HepG2 (cell line): ENCODE results near the gene RBM27. TPM values are rescaled to one million over a fixed set of nuclear protein-coding genes. Genes with fewer than 3 reads are reported as not detected.

Experiments used
- FOXA1 ChIP-seq, 2 experiments: fragments of 450-650 bp in 1 of 2; sonication (generic) in 1 of 2; formaldehyde crosslinking in 1 of 2; IDR thresholded peaks; 2 replicates each; pipeline versions ENCODE4 v1.4.0 to v1.6.1; 2016 to 2020; ENCODE audit warnings: missing genetic modification reagents in 1 of 2
- FOXO1 ChIP-seq: sonication (generic); formaldehyde crosslinking; IDR thresholded peaks from 2 replicates; pipeline ENCODE4 v1.4.0; 2020; ENCODE audit warnings: missing genetic modification reagents
- IKZF1 ChIP-seq: fragments of 450-650 bp; IDR thresholded peaks from 2 replicates; pipeline ENCODE4 v1.7.1; 2016
- KAT8 ChIP-seq: IDR thresholded peaks from 2 replicates; pipeline ENCODE4 v1.6.1; 2016; ENCODE audit warnings: missing genetic modification reagents, missing compliant biosample characterization
- KMT2A ChIP-seq: sonication (generic); formaldehyde crosslinking; IDR thresholded peaks from 2 replicates; pipeline ENCODE4 v1.4.0; 2020; ENCODE audit warnings: missing genetic modification reagents
- MZF1 ChIP-seq: sonication (generic); formaldehyde crosslinking; IDR thresholded peaks from 2 replicates; pipeline ENCODE4 v1.8.1; 2023; ENCODE audit warnings: mild to moderate bottlenecking, missing genetic modification reagents, borderline replicate concordance
- NPAS2 ChIP-seq: sonication (generic); formaldehyde crosslinking; IDR thresholded peaks from 2 replicates; pipeline ENCODE4 v1.8.0; 2022; ENCODE audit warnings: mild to moderate bottlenecking, missing genetic modification reagents, borderline replicate concordance
- RFX3 ChIP-seq: IDR thresholded peaks from 2 replicates; pipeline ENCODE4 v1.6.1; 2016; ENCODE audit warnings: missing biosample characterization, missing genetic modification reagents
- TSC22D2 ChIP-seq: sonication (generic); formaldehyde crosslinking; IDR thresholded peaks from 2 replicates; pipeline ENCODE4 v1.5.1; 2020; ENCODE audit warnings: missing genetic modification reagents, mild to moderate bottlenecking, borderline replicate concordance
- XBP1 ChIP-seq: sonication (generic); formaldehyde crosslinking; IDR thresholded peaks from 2 replicates; pipeline ENCODE4 v1.5.0; 2020; ENCODE audit warnings: missing genetic modification reagents
- ZNF180 ChIP-seq: sonication (generic); formaldehyde crosslinking; IDR thresholded peaks from 2 replicates; pipeline ENCODE4 v1.4.0; 2020; ENCODE audit warnings: low read depth, missing genetic modification reagents, borderline replicate concordance
- ZNF335 ChIP-seq: sonication (generic); formaldehyde crosslinking; IDR thresholded peaks from 2 replicates; pipeline ENCODE4 v1.4.0; 2020; ENCODE audit warnings: missing genetic modification reagents
- ZNF343 ChIP-seq: sonication (generic); formaldehyde crosslinking; IDR thresholded peaks from 2 replicates; pipeline ENCODE4 v1.4.0; 2020; ENCODE audit warnings: mild to moderate bottlenecking, missing genetic modification reagents
- ZNF761 ChIP-seq: sonication (generic); formaldehyde crosslinking; conservative IDR thresholded peaks from 2 replicates; pipeline ENCODE4 v1.4.0; 2020; ENCODE audit warnings: mild to moderate bottlenecking, missing genetic modification reagents
- ZSCAN21 ChIP-seq: sonication (generic); formaldehyde crosslinking; IDR thresholded peaks from 2 replicates; pipeline ENCODE4 v1.8.0; 2022; ENCODE audit warnings: mild to moderate bottlenecking, missing genetic modification reagents, moderate library complexity, borderline replicate concordance
- polyA plus RNA-seq, 8 experiments: library from polyadenylated mRNA; depleted of rRNA in 3 of 8; stranded (reverse) in 7 of 8; unstranded in 1 of 8; fragments of >200 nt; fragmentation: Illumina TruSeq in 4 of 8; extraction: Trizol in 4 of 8; gene quantifications; 2 replicates each; pipeline versions ENCODE4 v1.2.1 to v1.2.3, GENCODE V29; 2011 to 2016; ENCODE audit warnings: low read depth in 4 of 8, missing spikeins in 1 of 8, mixed read lengths in 1 of 8; ENCODE audit not compliant: insufficient read depth in 1 of 8
- total RNA-seq, 5 experiments: library from RNA; depleted of rRNA; stranded (reverse); fragments of >200 nt; fragmentation: Illumina TruSeq; extraction: Trizol; gene quantifications; 2 replicates each; pipeline ENCODE4 v1.2.3, GENCODE V29; 2016; ENCODE audit warnings: low read depth in 1 of 5
- TF ChIP-seq, protein P1 (sequence below): sonication (generic); formaldehyde crosslinking; IDR thresholded peaks from 2 replicates; pipeline ENCODE4 v1.5.1; 2020; ENCODE audit warnings: mild to moderate bottlenecking, missing genetic modification reagents
- TF ChIP-seq, protein P2 (sequence below): sonication (generic); formaldehyde crosslinking; IDR thresholded peaks from 2 replicates; pipeline ENCODE4 v1.4.0; 2020; ENCODE audit warnings: mild to moderate bottlenecking, missing genetic modification reagents, borderline replicate concordance
- TF ChIP-seq, protein P3 (sequence below): sonication (generic); formaldehyde crosslinking; IDR thresholded peaks from 2 replicates; pipeline ENCODE4 v1.4.0; 2020; ENCODE audit warnings: missing genetic modification reagents, mild to moderate bottlenecking, borderline replicate concordance

The RBM27 gene
- total and polyA plus RNA-seq, 2 of the 13 experiments (the other 11 are each of a cell fraction or from before 2014, with no cell fraction given): 12.9 to 23.4 TPM

DNA sequence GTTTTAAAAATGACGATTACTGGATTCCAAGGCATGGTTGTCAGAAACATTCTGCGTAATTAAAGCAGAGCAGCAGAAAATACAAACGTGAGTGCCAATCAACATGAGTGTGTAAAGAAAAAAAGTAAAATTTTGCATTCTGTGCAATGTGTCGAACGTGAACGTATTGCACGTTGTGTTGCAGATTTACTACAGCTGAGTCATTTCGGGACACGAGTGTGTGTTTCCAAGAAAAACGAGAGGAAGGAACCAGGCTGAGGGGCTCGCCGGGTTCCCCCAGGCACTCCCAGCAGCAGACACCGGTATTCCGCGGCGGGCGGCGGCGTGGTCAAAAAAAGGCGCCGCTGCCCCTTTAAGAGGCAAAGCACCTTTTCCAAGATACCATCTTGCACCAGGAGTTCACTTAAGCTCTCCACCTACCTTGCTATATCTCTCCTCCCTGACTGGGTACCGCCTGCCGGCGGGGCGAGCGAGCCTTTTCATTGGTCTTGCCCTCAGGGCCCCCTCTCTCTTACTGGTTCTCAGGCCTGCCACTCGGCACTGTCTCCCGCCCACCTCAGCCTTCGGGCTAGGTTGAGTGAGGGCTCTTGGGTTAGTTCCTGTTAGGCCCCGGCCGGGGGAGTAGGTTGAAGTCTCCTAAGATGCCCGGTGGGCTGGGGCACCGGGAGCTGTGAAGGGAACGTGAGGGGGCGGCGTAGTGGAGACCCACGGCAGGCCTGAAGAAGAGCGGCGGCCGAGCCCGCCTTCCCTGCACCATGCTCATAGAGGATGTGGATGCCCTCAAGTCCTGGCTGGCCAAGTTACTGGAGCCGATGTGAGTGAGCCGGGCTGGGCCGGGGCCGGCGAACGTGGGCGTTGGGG is at the start of gene RBM27 (continued):
- TF ChIP-seq NPAS2 (CRISPR knock-in tag): no peak
- TF ChIP-seq TSC22D2 (CRISPR knock-in tag): no peak
- no peak for TF ChIP-seq XBP1 (CRISPR knock-in tag)
- TF ChIP-seq ZNF335: 0 out of 2 replicates have a peak, but pooled peaks have one; percentile 52
- TF ChIP-seq ZNF180 (CRISPR knock-in tag): no peak
- TF ChIP-seq, protein P1, sequence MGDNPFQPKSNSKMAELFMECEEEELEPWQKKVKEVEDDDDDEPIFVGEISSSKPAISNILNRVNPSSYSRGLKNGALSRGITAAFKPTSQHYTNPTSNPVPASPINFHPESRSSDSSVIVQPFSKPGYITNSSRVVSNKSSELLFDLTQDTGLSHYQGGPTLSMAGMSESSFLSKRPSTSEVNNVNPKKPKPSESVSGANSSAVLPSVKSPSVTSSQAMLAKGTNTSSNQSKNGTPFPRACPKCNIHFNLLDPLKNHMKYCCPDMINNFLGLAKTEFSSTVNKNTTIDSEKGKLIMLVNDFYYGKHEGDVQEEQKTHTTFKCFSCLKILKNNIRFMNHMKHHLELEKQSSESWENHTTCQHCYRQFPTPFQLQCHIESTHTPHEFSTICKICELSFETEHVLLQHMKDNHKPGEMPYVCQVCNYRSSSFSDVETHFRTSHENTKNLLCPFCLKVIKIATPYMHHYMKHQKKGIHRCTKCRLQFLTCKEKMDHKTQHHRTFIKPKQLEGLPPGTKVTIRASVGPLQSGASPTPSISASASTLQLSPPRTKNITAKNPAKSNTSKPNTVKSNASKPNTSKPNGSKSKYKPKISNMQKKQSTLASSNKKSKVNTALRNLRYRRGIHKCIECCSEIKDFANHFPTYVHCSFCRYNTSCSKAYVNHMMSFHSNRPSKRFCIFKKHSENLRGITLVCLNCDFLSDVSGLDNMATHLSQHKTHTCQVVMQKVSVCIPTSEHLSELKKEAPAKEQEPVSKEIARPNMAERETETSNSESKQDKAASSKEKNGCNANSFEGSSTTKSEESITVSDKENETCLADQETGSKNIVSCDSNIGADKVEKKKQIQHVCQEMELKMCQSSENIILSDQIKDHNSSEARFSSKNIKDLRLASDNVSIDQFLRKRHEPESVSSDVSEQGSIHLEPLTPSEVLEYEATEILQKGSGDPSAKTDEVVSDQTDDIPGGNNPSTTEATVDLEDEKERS: no peak
- no peak for TF ChIP-seq FOXO1
- TF ChIP-seq, protein P2, sequence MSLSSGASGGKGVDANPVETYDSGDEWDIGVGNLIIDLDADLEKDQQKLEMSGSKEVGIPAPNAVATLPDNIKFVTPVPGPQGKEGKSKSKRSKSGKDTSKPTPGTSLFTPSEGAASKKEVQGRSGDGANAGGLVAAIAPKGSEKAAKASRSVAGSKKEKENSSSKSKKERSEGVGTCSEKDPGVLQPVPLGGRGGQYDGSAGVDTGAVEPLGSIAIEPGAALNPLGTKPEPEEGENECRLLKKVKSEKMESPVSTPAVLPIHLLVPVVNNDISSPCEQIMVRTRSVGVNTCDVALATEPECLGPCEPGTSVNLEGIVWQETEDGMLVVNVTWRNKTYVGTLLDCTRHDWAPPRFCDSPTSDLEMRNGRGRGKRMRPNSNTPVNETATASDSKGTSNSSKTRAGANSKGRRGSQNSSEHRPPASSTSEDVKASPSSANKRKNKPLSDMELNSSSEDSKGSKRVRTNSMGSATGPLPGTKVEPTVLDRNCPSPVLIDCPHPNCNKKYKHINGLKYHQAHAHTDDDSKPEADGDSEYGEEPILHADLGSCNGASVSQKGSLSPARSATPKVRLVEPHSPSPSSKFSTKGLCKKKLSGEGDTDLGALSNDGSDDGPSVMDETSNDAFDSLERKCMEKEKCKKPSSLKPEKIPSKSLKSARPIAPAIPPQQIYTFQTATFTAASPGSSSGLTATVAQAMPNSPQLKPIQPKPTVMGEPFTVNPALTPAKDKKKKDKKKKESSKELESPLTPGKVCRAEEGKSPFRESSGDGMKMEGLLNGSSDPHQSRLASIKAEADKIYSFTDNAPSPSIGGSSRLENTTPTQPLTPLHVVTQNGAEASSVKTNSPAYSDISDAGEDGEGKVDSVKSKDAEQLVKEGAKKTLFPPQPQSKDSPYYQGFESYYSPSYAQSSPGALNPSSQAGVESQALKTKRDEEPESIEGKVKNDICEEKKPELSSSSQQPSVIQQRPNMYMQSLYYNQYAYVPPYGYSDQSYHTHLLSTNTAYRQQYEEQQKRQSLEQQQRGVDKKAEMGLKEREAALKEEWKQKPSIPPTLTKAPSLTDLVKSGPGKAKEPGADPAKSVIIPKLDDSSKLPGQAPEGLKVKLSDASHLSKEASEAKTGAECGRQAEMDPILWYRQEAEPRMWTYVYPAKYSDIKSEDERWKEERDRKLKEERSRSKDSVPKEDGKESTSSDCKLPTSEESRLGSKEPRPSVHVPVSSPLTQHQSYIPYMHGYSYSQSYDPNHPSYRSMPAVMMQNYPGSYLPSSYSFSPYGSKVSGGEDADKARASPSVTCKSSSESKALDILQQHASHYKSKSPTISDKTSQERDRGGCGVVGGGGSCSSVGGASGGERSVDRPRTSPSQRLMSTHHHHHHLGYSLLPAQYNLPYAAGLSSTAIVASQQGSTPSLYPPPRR (CRISPR knock-in tag): peak; percentile 23; the same call in 1 of the 2 replicates
- TF ChIP-seq FOXA1 (IDR thresholded peaks at IDR 0.05): no peak
- TF ChIP-seq FOXA1 (CRISPR knock-in tag; IDR thresholded peaks at IDR 0.05): no peak
- peak; percentile 88 for TF ChIP-seq KAT8 (CRISPR knock-in tag)
- TF ChIP-seq, protein P3, sequence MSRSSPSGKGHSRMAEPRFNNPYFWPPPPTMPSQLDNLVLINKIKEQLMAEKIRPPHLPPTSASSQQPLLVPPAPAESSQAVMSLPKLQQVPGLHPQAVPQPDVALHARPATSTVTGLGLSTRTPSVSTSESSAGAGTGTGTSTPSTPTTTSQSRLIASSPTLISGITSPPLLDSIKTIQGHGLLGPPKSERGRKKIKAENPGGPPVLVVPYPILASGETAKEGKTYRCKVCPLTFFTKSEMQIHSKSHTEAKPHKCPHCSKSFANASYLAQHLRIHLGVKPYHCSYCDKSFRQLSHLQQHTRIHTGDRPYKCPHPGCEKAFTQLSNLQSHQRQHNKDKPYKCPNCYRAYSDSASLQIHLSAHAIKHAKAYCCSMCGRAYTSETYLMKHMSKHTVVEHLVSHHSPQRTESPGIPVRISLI (CRISPR knock-in tag): peak; percentile 19; the same call in 1 of the 2 replicates
- 0 out of 2 replicates have a peak, but pooled peaks have one; percentile 21 for TF ChIP-seq ZNF343 (CRISPR knock-in tag)
- TF ChIP-seq KMT2A (CRISPR knock-in tag): peak; percentile 78; the same call in 1 of the 2 replicates
- TF ChIP-seq MZF1 (CRISPR knock-in tag): no peak
- TF ChIP-seq IKZF1: no peak
- TF ChIP-seq ZSCAN21: no peak
- no peak for TF ChIP-seq RFX3 (CRISPR knock-in tag)
- no peak for TF ChIP-seq ZNF761 (CRISPR knock-in tag)
